Mammary epithelial cell (primary cell): ENCODE data around the gene EPHA6.

Experiments
- EZH2 ChIP-seq: IDR thresholded peaks from 2 replicates; pipeline ENCODE4 v1.6.1; 2012; ENCODE audit warnings: low read length, inconsistent platforms, borderline replicate concordance
- TF ChIP-seq, protein P1 (sequence below), 2 donors: IDR thresholded peaks in 1 of 2; conservative IDR thresholded peaks in 1 of 2; 2 replicates each; pipeline ENCODE4 v1.5.1; 2011 to 2012; ENCODE audit warnings: inconsistent platforms in 2 of 2, low read length in 2 of 2, mild to moderate bottlenecking in 2 of 2, control low read depth in 1 of 2, low read depth in 1 of 2; ENCODE audit not compliant: insufficient read depth in 1 of 2; ENCODE audit errors: extremely low read depth in 1 of 2

DNA sequence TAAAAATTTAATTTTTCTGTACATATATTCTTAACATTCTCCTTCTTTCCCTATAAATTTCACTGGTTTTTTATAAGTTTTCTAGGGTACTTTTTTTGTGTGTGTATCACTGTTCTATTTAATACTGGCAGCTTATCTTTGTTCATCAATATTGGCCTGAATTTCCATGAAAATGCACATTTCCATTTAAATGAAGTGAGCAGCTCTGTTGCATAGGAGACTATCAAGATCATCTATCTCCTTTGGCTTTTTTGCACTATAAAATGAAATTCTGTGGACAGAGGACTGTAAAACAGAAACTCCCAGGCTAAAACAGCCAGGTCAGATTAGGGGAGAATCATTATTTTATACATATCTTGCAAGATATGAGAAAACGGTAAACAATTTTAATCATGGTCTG, 673.2 kb downstream of the EPHA6 start:
- TF ChIP-seq, protein P1, sequence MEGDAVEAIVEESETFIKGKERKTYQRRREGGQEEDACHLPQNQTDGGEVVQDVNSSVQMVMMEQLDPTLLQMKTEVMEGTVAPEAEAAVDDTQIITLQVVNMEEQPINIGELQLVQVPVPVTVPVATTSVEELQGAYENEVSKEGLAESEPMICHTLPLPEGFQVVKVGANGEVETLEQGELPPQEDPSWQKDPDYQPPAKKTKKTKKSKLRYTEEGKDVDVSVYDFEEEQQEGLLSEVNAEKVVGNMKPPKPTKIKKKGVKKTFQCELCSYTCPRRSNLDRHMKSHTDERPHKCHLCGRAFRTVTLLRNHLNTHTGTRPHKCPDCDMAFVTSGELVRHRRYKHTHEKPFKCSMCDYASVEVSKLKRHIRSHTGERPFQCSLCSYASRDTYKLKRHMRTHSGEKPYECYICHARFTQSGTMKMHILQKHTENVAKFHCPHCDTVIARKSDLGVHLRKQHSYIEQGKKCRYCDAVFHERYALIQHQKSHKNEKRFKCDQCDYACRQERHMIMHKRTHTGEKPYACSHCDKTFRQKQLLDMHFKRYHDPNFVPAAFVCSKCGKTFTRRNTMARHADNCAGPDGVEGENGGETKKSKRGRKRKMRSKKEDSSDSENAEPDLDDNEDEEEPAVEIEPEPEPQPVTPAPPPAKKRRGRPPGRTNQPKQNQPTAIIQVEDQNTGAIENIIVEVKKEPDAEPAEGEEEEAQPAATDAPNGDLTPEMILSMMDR (conservative IDR thresholded peaks at IDR 0.05 in 1 of 2, IDR thresholded peaks at IDR 0.05 in 1 of 2; ENCODE audit: extremely low read depth in 1 of 2, insufficient read depth in 1 of 2, low read depth in 1 of 2, low read length in 2 of 2), result no peak
- TF ChIP-seq EZH2, result no peak
